LNCaP clone FGC (cell line): ENCODE data around the gene HSF5.

ENCODE experiments used
- DNase-seq: peaks from one replicate; pipeline ENCODE4 v3.0.0-alpha.2; 2011; ENCODE audit warnings: low read depth
- H3K4me3 ChIP-seq: 2 replicates; pipeline ENCODE4 v1.5.1; 2011; ENCODE audit warnings: mild to moderate bottlenecking, low read depth, low read length, control low read depth
- TF ChIP-seq, protein P1 (sequence below): IDR thresholded peaks from 2 replicates; pipeline ENCODE4 v1.5.1; 2012; ENCODE audit warnings: mild to moderate bottlenecking; ENCODE audit not compliant: control insufficient read depth, insufficient read depth; ENCODE audit errors: extremely low read depth

Gene HSF5

DNA sequence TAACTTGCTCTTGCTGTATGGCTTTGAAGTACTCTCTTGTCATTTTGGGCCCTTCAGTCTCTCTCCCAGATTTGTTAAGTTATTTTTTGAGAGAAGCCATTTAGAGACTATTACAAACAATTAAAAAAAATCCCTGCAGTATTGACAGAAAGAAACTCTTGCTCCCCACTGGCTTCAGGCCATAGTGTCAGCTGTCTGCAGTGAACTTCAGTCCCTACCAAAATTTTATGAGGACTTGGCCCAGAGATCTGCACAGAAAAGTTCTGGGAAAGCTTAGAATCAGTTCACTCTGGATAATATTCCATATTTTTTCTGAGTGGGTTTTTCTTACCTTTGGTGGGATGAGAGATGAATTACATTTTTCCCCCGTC is 105.4 kb downstream of the HSF5 start:
- TF ChIP-seq, protein P1, sequence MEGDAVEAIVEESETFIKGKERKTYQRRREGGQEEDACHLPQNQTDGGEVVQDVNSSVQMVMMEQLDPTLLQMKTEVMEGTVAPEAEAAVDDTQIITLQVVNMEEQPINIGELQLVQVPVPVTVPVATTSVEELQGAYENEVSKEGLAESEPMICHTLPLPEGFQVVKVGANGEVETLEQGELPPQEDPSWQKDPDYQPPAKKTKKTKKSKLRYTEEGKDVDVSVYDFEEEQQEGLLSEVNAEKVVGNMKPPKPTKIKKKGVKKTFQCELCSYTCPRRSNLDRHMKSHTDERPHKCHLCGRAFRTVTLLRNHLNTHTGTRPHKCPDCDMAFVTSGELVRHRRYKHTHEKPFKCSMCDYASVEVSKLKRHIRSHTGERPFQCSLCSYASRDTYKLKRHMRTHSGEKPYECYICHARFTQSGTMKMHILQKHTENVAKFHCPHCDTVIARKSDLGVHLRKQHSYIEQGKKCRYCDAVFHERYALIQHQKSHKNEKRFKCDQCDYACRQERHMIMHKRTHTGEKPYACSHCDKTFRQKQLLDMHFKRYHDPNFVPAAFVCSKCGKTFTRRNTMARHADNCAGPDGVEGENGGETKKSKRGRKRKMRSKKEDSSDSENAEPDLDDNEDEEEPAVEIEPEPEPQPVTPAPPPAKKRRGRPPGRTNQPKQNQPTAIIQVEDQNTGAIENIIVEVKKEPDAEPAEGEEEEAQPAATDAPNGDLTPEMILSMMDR: no peak
- H3K4me3 ChIP-seq: no peak overlapping the region

DNA sequence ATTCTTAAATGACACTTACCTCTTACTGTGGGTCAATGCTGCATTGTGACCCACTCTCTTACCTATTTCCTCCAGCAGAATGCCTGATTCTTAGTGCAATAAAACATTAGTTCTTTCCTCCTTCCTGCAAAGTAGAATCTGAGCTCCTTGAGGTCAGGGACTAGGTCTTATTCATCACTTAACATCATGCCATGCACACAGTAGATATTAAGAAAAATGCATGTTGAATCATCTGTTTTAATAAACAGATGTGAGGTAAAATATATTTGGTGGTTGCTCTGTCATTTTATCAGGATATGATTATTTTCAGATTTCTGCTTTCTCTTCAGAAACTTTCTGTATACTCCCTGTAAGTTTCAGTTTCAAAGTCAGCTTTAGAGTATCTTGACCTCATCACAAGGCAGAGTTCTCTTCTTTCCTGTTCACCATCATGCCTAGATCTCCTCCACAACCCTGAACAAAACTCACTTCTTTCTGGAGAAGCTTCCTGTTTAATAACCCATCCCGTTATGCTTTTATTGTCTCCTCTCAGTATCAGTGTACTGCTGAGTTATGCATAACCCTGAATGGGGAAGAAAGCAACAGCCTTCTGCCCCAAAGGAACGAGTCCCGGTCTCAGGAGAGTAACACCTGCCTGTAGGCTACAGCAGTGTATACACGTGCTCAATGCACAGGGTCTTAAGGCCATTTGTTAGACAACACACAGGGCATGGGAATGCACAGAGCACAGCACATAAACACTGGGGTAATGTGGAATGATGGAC is 105.9 kb downstream of the HSF5 start:
- no peak overlapping the region for H3K4me3 ChIP-seq
- DNase-seq: no peak
- TF ChIP-seq, protein P1: no peak

More for the DNA sequence above, 105.4 kb downstream of the HSF5 start:
- DNase-seq: no peak

GRCh38 chr17:58381124-58382035 is 106.8 kb downstream of the HSF5 start:
- TF ChIP-seq, protein P1: no peak
- no peak for DNase-seq
- no peak overlapping the region for H3K4me3 ChIP-seq

DNA sequence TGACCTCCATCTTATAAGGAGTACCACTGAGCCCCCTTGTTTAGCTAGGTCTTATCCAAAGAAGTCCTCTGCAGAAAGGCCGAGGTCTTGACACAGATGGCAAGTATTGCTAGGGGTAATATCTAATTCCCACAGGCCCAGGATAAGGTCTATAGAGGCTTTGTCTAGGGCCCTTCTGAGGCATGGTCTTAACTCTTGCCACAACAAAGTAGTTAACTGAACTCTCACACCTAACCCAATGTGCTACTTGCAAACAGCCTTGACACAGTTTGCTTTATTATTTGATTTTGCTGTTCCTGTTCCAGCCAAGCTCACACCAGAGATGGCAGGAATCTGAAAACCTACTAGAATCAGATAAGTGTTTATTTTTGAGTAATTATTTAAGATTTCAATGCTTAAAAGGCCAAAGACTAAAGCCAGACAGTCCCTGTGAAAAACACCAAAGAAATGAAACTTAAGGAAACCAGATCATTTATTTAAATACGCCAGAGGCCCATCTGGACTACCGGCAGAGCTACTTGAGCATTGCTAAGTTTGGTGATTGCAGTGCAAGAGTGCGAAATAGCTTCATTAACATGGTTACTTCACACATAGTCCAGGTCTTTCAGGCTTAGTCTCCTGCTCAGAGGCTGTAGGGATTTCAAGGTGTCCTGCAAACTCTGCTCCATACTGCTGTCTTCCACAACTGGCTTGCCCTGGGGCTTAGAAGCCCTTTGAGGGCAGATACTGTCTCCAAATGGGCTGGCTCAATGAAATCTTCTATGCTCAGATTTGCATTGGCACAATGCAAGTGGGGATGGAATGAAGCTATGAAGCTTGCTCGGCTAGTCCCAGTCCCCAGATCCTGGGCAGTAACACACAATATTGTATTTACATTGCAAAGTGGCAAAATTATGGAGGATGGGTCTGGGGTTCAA is 107.7 kb downstream of the HSF5 start:
- no peak overlapping the region for H3K4me3 ChIP-seq
- DNase-seq: no peak
- TF ChIP-seq, protein P1: no peak

DNA sequence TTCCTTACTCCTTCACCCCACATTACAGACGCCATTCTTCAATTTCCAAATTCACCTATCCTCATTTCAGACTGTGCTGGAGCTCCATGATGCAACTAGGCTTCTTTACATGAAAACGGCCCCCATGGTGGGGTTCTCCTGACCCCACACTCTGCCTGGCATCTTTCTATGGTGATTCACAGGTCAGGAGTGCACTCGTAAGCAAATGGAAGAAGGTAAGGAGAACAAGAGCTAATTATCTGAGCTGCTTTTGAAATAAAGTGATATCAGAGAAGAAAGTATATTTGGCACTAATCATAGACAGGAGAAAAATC is 108.7 kb downstream of the HSF5 start:
- no peak for DNase-seq
- TF ChIP-seq, protein P1: no peak
- no peak overlapping the region for H3K4me3 ChIP-seq

- TF ChIP-seq, protein P1: no peak
- no peak for DNase-seq
- no peak overlapping the region for H3K4me3 ChIP-seq
These were observed 109.3 kb downstream of the HSF5 start for GRCh38 chr17:58378733-58379510.
